ENCODE measurements around the gene RPL5. TPM values are rescaled to one million over a fixed set of nuclear protein-coding genes. Genes with fewer than 3 reads are reported as not detected.

The RPL5 gene
- total RNA-seq, 1 experiment from 2014 or later = 1,415 TPM

DNA sequence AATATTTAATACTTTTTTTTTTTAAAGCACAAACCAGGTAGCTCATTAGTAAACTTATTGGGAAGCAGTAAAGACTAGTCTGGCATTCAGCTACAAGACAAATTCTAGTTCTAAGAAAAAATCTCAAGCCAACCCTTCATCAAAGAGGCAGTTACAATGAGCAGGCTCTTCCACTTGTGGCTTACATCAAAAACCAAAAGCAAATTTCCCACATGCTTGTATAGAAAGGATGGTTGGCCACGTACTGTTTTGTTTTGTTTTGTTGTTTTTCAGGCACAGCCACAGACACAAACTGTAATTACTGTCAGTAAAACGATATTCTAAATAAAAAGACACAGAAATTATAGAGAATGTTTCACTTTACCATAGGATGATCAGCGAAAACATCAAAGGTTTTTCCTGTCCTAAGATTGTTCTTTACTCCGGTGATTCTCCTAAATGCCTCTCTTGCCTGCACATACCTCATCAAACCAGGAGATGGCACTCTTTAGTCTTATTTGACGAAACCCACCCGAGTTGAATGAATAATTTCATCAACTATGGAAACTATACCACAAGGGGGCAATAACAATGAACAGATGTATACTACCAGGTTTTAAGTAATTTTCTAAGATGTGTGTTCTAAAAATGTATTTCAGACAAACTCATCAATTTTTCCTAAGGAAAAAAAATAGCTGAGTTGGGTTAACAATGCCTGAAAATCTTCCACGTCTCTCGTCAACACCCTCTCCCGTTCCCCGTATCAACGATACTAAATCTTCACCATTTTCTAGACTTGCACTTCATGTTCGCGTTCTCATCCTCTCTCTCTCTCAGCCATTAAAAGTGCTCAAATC, 26.9 kb downstream of the RPL5 start:
- DNase-seq (ENCODE audit: low spot score) = peak; percentile 90
- Histone ChIP-seq H3K9me3 (ENCODE audit: low read depth, low read length, poor library complexity, severe bottlenecking) (no peaks in the 10 kb centered on the region), H3K27ac (ENCODE audit: low read depth, low read length, poor library complexity, severe bottlenecking) (no peak overlapping the region), H3K36me3 (ENCODE audit: insufficient read depth, low read length, poor library complexity, severe bottlenecking) (no peaks in the 10 kb centered on the region), H3K4me1 (ENCODE audit: insufficient read depth, low read length, poor library complexity, severe bottlenecking) (no peaks in the 10 kb centered on the region), H3K27me3 (replicated peaks; ENCODE audit: insufficient read depth, low read depth, low read length, poor library complexity) (no peaks in the 10 kb centered on the region), H3K4me3 (ENCODE audit: low read depth, low read length, poor library complexity, severe bottlenecking) (peak overlapping the region; percentile 1)
- intact Hi-C loops (cut with micrococcal nuclease; ENCODE audit: unreplicated experiment) = loop anchor here (1.0 to 2.0 kb wide), 3 partner anchors 102 to 204 kb away; no protein-coding TSS in a partner anchor
- BruUV-seq (replicated peaks) = no TSS peak
- POLR2A ChIA-PET (ENCODE audit: low non-redundant PET) = no interaction called here
- peak; percentile 99 for TF ChIP-seq CTCF (conservative IDR thresholded peaks at IDR 0.05; ENCODE audit: low read depth, low read length)
- TF ChIP-seq EZH2 (IDR thresholded peaks at IDR 0.05; ENCODE audit: borderline replicate concordance, low read depth, low read length, poor library complexity, severe bottlenecking) = no peak
- CTCF ChIA-PET = interaction anchor here (0.7 to 2.6 kb wide), 5 partner anchors 101 to 204 kb away, joined by 3 to 22 read pairs (median 3); no protein-coding TSS in a partner anchor

- Histone ChIP-seq H3K4me1 (ENCODE audit: insufficient read depth, low read length, poor library complexity, severe bottlenecking) (no peaks in the 10 kb centered on the region), H3K4me3 (ENCODE audit: low read depth, low read length, poor library complexity, severe bottlenecking) (peak overlapping the region; percentile 1), H3K27ac (ENCODE audit: low read depth, low read length, poor library complexity, severe bottlenecking) (no peak overlapping the region), H3K9me3 (ENCODE audit: low read depth, low read length, poor library complexity, severe bottlenecking) (no peaks in the 10 kb centered on the region), H3K27me3 (replicated peaks; ENCODE audit: insufficient read depth, low read depth, low read length, poor library complexity) (no peaks in the 10 kb centered on the region), H3K36me3 (ENCODE audit: insufficient read depth, low read length, poor library complexity, severe bottlenecking) (no peaks in the 10 kb centered on the region)
- ChIA-PET POLR2A (ENCODE audit: low non-redundant PET) (no interaction called here), CTCF (interaction anchor here (0.5 to 2.6 kb wide), 5 partner anchors 101 to 203 kb away, joined by 3 to 22 read pairs (median 5); no protein-coding TSS in a partner anchor)
- no peak for DNase-seq (ENCODE audit: low spot score)
- intact Hi-C loops (cut with micrococcal nuclease; ENCODE audit: unreplicated experiment) = loop anchor here (1.0 to 2.0 kb wide), 3 partner anchors 101 to 203 kb away; no protein-coding TSS in a partner anchor
- BruUV-seq (replicated peaks) = no TSS peak
- no peak for TF ChIP-seq EZH2 (IDR thresholded peaks at IDR 0.05; ENCODE audit: borderline replicate concordance, low read depth, low read length, poor library complexity, severe bottlenecking)
- TF ChIP-seq CTCF (conservative IDR thresholded peaks at IDR 0.05; ENCODE audit: low read depth, low read length) = no peak
Measured at GRCh38 chr1:92859400-92860039, 27.7 kb downstream of the RPL5 start.

DNA sequence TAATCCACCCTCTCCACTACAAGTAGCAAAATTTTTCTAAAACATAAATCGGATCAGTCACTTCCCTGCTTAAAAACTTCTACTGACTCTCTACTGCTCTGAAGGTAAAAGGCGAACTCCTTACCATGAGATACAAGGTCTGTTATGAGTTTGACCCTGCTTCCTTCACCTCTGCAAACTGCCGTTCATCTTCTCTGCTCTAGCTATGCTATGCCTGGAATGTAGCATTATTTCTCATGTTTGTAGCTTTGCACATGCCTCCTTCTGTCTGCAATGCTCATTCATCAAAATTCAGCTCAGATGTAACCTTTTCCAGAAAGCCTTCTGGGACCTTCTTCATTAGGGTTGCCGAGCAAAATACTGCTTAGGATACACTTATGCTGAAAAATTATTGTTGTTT, 30.8 kb downstream of the RPL5 start:
- TF ChIP-seq CTCF (conservative IDR thresholded peaks at IDR 0.05; ENCODE audit: low read depth, low read length) (no peak), EZH2 (IDR thresholded peaks at IDR 0.05; ENCODE audit: borderline replicate concordance, low read depth, low read length, poor library complexity, severe bottlenecking) (no peak)
- Histone ChIP-seq H3K4me1 (ENCODE audit: insufficient read depth, low read length, poor library complexity, severe bottlenecking) (no peaks in the 10 kb centered on the region), H3K27ac (ENCODE audit: low read depth, low read length, poor library complexity, severe bottlenecking) (no peak overlapping the region), H3K36me3 (ENCODE audit: insufficient read depth, low read length, poor library complexity, severe bottlenecking) (no peaks in the 10 kb centered on the region), H3K4me3 (ENCODE audit: low read depth, low read length, poor library complexity, severe bottlenecking) (no peak overlapping the region), H3K27me3 (replicated peaks; ENCODE audit: insufficient read depth, low read depth, low read length, poor library complexity) (no peaks in the 10 kb centered on the region), H3K9me3 (ENCODE audit: low read depth, low read length, poor library complexity, severe bottlenecking) (no peaks in the 10 kb centered on the region)
- intact Hi-C loops (cut with micrococcal nuclease; ENCODE audit: unreplicated experiment) = no loop called here
- ChIA-PET CTCF (no interaction called here), POLR2A (ENCODE audit: low non-redundant PET) (no interaction called here)
- no TSS peak for BruUV-seq (replicated peaks)
- DNase-seq (ENCODE audit: low spot score) = no peak

Data from A673 (cell line).